C4-2B (cell line): ENCODE data around the gene RPS6KB2.

Experiments used
- ZFX ChIP-seq: fragments of 450-650 bp; IDR thresholded peaks from 2 replicates; pipeline ENCODE4 v1.6.1; 2017
- TF ChIP-seq, protein P1 (sequence below): fragments of 450-650 bp; conservative IDR thresholded peaks from 2 replicates; pipeline ENCODE4 v1.5.1; 2017; ENCODE audit warnings: mild to moderate bottlenecking

DNA sequence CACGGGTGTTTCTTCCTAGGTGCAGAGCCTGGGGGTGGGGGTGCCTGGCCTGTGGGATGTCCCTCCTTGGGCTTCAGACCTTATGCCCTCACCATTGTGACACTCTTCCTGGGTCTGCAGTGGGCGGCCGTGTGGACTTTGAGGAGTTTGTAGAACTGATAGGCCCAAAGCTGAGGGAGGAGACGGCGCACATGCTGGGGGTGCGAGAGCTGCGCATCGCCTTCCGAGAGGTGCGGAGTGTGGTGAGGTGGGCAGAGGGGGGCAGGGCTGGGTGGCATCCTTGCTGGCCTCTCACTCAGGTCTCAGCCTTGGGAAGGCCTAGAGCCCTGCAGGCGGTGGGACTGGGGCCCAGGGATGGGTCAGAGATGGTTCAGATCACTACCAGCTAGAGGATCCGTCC lies 29.2 kb downstream of the RPS6KB2 start:
- TF ChIP-seq, protein P1, sequence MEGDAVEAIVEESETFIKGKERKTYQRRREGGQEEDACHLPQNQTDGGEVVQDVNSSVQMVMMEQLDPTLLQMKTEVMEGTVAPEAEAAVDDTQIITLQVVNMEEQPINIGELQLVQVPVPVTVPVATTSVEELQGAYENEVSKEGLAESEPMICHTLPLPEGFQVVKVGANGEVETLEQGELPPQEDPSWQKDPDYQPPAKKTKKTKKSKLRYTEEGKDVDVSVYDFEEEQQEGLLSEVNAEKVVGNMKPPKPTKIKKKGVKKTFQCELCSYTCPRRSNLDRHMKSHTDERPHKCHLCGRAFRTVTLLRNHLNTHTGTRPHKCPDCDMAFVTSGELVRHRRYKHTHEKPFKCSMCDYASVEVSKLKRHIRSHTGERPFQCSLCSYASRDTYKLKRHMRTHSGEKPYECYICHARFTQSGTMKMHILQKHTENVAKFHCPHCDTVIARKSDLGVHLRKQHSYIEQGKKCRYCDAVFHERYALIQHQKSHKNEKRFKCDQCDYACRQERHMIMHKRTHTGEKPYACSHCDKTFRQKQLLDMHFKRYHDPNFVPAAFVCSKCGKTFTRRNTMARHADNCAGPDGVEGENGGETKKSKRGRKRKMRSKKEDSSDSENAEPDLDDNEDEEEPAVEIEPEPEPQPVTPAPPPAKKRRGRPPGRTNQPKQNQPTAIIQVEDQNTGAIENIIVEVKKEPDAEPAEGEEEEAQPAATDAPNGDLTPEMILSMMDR = no peak
- TF ChIP-seq ZFX = no peak
